ENCODE results near the gene METTL27. TPM values are rescaled to one million over a fixed set of nuclear protein-coding genes. Genes with fewer than 3 reads are reported as not detected.

The METTL27 gene
- polyA plus RNA-seq, 1 donor: 7.6 TPM

- peak in 1 of 2 donors; percentile 2 for DNase-seq
- Histone ChIP-seq H3K27me3 (ENCODE audit: control insufficient read depth, insufficient read depth, low read length) (no peaks in the 10 kb centered on the region), H3K4me1 (ENCODE audit: control insufficient read depth, insufficient read depth, low read length) (peaks cover 34% of the 10 kb centered on the region), H3K36me3 (ENCODE audit: control insufficient read depth, insufficient read depth, low read length) (no peaks in the 10 kb centered on the region), H3K27ac (ENCODE audit: low read length) (no peak overlapping the region), H3K9me3 (ENCODE audit: control insufficient read depth, low read depth, low read length) (no peaks in the 10 kb centered on the region), H3K4me3 (ENCODE audit: low read length) (no peak overlapping the region)
- no CpG with 5 or more reads among the region's 24 CpGs for WGBS (ENCODE audit: insufficient coverage, low lambda C conversion rate)
These were observed 26.9 kb upstream of the METTL27 start for GRCh38 chr7:73869011-73869798.

- WGBS (ENCODE audit: insufficient coverage, low lambda C conversion rate): 100% methylated on average over 1 of the region's 1 CpG
- Histone ChIP-seq H3K4me1 (ENCODE audit: control insufficient read depth, insufficient read depth, low read length) (peaks cover 26% of the 10 kb centered on the region), H3K27me3 (ENCODE audit: control insufficient read depth, insufficient read depth, low read length) (no peaks in the 10 kb centered on the region), H3K27ac (ENCODE audit: low read length) (no peak overlapping the region), H3K36me3 (ENCODE audit: control insufficient read depth, insufficient read depth, low read length) (no peaks in the 10 kb centered on the region), H3K9me3 (ENCODE audit: control insufficient read depth, low read depth, low read length) (no peaks in the 10 kb centered on the region), H3K4me3 (ENCODE audit: low read length) (no peak overlapping the region)
- no peak for DNase-seq
These were observed 24.1 kb upstream of the METTL27 start for GRCh38 chr7:73866446-73866767.

- Histone ChIP-seq H3K36me3 (ENCODE audit: control insufficient read depth, insufficient read depth, low read length) (no peaks in the 10 kb centered on the region), H3K27ac (ENCODE audit: low read length) (no peak overlapping the region), H3K4me3 (ENCODE audit: low read length) (no peak overlapping the region), H3K27me3 (ENCODE audit: control insufficient read depth, insufficient read depth, low read length) (no peaks in the 10 kb centered on the region), H3K4me1 (ENCODE audit: control insufficient read depth, insufficient read depth, low read length) (peaks cover 21% of the 10 kb centered on the region), H3K9me3 (ENCODE audit: control insufficient read depth, low read depth, low read length) (no peaks in the 10 kb centered on the region)
- DNase-seq: no peak
- no CpG with 5 or more reads among the region's 6 CpGs for WGBS (ENCODE audit: insufficient coverage, low lambda C conversion rate)
These were observed 23.6 kb upstream of the METTL27 start for GRCh38 chr7:73865738-73866445.

GRCh38 chr7:73864981-73865711 is 22.8 kb upstream of the METTL27 start:
- no peak for DNase-seq
- no CpG with 5 or more reads among the region's 8 CpGs for WGBS (ENCODE audit: insufficient coverage, low lambda C conversion rate)
- Histone ChIP-seq H3K4me3 (ENCODE audit: low read length) (no peak overlapping the region), H3K27me3 (ENCODE audit: control insufficient read depth, insufficient read depth, low read length) (no peaks in the 10 kb centered on the region), H3K36me3 (ENCODE audit: control insufficient read depth, insufficient read depth, low read length) (no peaks in the 10 kb centered on the region), H3K27ac (ENCODE audit: low read length) (no peak overlapping the region), H3K4me1 (ENCODE audit: control insufficient read depth, insufficient read depth, low read length) (peaks cover 13% of the 10 kb centered on the region), H3K9me3 (ENCODE audit: control insufficient read depth, low read depth, low read length) (no peaks in the 10 kb centered on the region)

- no peak for DNase-seq
- H3K27ac ChIP-seq (ENCODE audit: low read length): no peak overlapping the region
- no CpG with 5 or more reads among the region's 12 CpGs for WGBS (ENCODE audit: insufficient coverage, low lambda C conversion rate)
- H3K4me1 ChIP-seq (ENCODE audit: control insufficient read depth, insufficient read depth, low read length): peaks cover 5% of the 10 kb centered on the region
- H3K36me3 ChIP-seq (ENCODE audit: control insufficient read depth, insufficient read depth, low read length): no peaks in the 10 kb centered on the region
- H3K27me3 ChIP-seq (ENCODE audit: control insufficient read depth, insufficient read depth, low read length): no peaks in the 10 kb centered on the region
- H3K4me3 ChIP-seq (ENCODE audit: low read length): no peak overlapping the region
- peaks cover 9% of the 10 kb centered on the region for H3K9me3 ChIP-seq (ENCODE audit: control insufficient read depth, low read depth, low read length)
These were observed 19.0 kb upstream of the METTL27 start for GRCh38 chr7:73861305-73861704.

DNA sequence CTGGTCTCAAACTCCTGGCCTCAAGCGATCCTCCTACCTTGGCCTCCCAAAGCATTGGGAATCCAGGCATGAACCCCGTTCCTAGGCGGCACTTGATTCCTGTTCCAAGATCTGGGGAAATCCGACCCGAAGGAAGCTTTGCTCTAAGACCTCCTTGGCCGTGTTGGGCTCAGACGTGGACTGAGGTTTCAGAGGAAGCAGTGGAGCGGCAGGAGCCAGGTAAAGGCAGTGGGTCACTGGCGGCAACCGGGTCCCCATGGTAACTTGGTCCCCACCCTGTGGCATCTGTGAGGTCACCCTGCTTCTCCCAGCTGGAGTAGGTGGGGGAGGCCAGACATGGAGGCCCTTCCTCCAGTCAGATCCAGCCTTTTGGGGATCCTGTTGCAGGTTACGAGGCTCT is 18.5 kb upstream of the METTL27 start, which contains the start of gene TMEM270:
Gene TMEM270, plus strand, starts transcription at position 301 of the 400 bp plus-strand sequence. Its CDS starts 36 bp downstream, at position 337.
- H3K4me1 ChIP-seq (ENCODE audit: control insufficient read depth, insufficient read depth, low read length): peaks cover 5% of the 10 kb centered on the region
- no peaks in the 10 kb centered on the region for H3K36me3 ChIP-seq (ENCODE audit: control insufficient read depth, insufficient read depth, low read length)
- H3K4me3 ChIP-seq (ENCODE audit: low read length): no peak within 1 kb of the TSS
- no peak within 1 kb of the TSS for H3K27ac ChIP-seq (ENCODE audit: low read length)
- DNase-seq: no peak
- WGBS (ENCODE audit: insufficient coverage, low lambda C conversion rate): 100% methylated on average over 1 of the region's 11 CpGs
- peaks cover 9% of the 10 kb centered on the region for H3K9me3 ChIP-seq (ENCODE audit: control insufficient read depth, low read depth, low read length)
- H3K27me3 ChIP-seq (ENCODE audit: control insufficient read depth, insufficient read depth, low read length): no peaks in the 10 kb centered on the region

DNA sequence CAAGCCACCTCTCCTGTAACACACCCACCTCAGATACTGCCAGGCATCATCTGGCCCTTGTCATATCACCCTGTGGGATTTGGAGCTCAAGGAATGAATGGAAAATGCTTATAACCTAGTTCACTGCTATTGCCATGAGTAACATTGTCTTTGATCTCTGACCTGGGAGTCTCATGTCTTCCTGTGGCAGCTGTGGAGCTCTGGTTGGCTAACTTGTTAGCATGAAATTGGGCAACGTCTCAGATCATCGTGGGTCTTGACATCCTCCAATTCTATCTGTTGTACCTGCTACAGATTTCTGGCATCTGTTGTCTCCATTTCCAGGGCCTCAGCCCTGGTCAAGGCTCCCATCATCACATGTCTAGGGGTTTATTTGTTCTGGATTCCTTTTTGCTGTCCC is 16.5 kb upstream of the METTL27 start:
- no peak for DNase-seq
- WGBS (ENCODE audit: insufficient coverage, low lambda C conversion rate): no CpG with 5 or more reads among the region's 2 CpGs
- H3K27me3 ChIP-seq (ENCODE audit: control insufficient read depth, insufficient read depth, low read length): no peaks in the 10 kb centered on the region
- H3K36me3 ChIP-seq (ENCODE audit: control insufficient read depth, insufficient read depth, low read length): no peaks in the 10 kb centered on the region
- H3K4me1 ChIP-seq (ENCODE audit: control insufficient read depth, insufficient read depth, low read length): peaks cover 5% of the 10 kb centered on the region
- no peak overlapping the region for H3K27ac ChIP-seq (ENCODE audit: low read length)
- peaks cover 9% of the 10 kb centered on the region for H3K9me3 ChIP-seq (ENCODE audit: control insufficient read depth, low read depth, low read length)
- H3K4me3 ChIP-seq (ENCODE audit: low read length): no peak overlapping the region

DNA sequence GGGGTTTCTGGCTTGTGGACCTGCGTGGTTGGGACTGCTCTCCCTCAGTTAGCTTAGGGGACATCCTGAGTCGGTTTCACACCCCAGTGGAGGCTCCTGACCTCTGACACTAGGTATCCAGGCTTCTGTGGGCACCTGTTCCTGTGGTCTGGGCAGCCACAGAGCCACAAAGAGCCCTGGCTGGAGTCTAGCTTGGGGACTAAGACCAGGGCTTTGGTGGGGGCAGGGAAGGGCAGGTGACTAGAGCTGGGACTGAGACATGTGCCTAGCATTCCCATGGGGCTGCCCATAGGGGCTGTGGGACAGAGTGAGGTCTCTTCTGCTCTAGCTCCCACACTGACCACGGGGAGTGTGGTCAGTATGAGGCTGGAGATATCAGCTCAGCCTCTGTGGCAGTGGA is 14.6 kb upstream of the METTL27 start:
- no CpG with 5 or more reads among the region's 3 CpGs for WGBS (ENCODE audit: insufficient coverage, low lambda C conversion rate)
- peaks cover 8% of the 10 kb centered on the region for H3K4me1 ChIP-seq (ENCODE audit: control insufficient read depth, insufficient read depth, low read length)
- no peak overlapping the region for H3K4me3 ChIP-seq (ENCODE audit: low read length)
- H3K36me3 ChIP-seq (ENCODE audit: control insufficient read depth, insufficient read depth, low read length): no peaks in the 10 kb centered on the region
- H3K27me3 ChIP-seq (ENCODE audit: control insufficient read depth, insufficient read depth, low read length): no peaks in the 10 kb centered on the region
- DNase-seq: no peak
- H3K27ac ChIP-seq (ENCODE audit: low read length): no peak overlapping the region
- H3K9me3 ChIP-seq (ENCODE audit: control insufficient read depth, low read depth, low read length): peaks cover 9% of the 10 kb centered on the region

- no peak overlapping the region for H3K4me3 ChIP-seq (ENCODE audit: low read length)
- no peaks in the 10 kb centered on the region for H3K27me3 ChIP-seq (ENCODE audit: control insufficient read depth, insufficient read depth, low read length)
- H3K27ac ChIP-seq (ENCODE audit: low read length): peak overlapping the region; percentile 86
- WGBS (ENCODE audit: insufficient coverage, low lambda C conversion rate): no CpG with 5 or more reads among the region's 5 CpGs
- peaks cover 33% of the 10 kb centered on the region for H3K4me1 ChIP-seq (ENCODE audit: control insufficient read depth, insufficient read depth, low read length)
- no peaks in the 10 kb centered on the region for H3K36me3 ChIP-seq (ENCODE audit: control insufficient read depth, insufficient read depth, low read length)
- H3K9me3 ChIP-seq (ENCODE audit: control insufficient read depth, low read depth, low read length): no peaks in the 10 kb centered on the region
- no peak for DNase-seq
These were observed 10.2 kb upstream of the METTL27 start for GRCh38 chr7:73852500-73852899.
